Stimulated activated CD8-positive, alpha-beta memory T cell treated with anti-CD3 and anti-CD28 coated beads, Interleukin-12 subunit alpha, Interleukin-12 subunit beta, amount 100 ng/mL, for 24 hours (primary cell): ENCODE data around the gene PRKCH.
A peak's percentile ranks its signal among the peaks of the same experiment; 100 is the strongest.

ENCODE experiments used
- DNase-seq: peaks from one replicate; pipeline ENCODE4 v3.0.0-alpha.2; 2020; ENCODE audit errors: extremely low read depth

Gene PRKCH

GRCh38 chr14:61321385-61322010, at the start of gene PRKCH:
Gene PRKCH, plus strand, starts transcription at chr14:61321579. Its CDS starts 523 bp downstream, at chr14:61322102.
- DNase-seq, result peak; percentile 63

DNA sequence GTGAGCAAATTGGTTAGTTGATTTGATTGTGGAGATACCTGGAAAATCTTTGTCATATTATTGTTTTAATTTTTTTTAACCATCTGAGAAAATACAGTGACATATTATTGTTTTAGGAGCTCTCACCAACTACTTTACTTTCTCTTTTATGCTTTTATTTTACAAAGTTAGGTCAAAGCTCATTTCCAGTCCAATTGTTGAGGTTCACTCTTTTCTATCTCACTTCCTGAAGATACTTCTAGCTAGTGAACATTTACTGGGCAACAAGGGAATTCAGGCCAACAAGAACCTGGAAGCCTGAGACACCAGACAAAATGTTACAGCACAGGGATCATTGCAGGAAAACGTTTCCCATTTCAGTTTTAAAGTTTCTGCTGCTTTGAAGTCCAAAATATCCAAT, 44.1 kb upstream of the PRKCH start:
- no peak for DNase-seq

DNA sequence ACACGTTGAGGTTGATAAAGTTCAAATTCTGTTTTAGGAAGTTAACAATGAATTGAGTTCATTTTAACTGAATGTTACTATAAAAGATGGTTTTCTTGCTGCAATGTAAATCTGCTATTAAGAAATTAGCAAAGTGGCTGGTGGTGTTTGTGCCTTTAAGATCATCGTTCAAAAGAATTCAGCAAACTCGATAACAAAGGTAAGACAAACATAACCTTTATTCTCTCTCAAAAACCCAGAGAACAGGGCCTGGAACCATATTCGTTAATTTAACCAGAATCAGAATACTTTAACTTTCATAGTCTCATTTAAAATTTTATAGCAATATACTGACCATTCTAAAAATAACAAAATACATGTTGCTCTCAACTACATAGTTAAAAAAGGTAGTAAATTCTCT, 43.6 kb upstream of the PRKCH start:
- no peak for DNase-seq

DNA sequence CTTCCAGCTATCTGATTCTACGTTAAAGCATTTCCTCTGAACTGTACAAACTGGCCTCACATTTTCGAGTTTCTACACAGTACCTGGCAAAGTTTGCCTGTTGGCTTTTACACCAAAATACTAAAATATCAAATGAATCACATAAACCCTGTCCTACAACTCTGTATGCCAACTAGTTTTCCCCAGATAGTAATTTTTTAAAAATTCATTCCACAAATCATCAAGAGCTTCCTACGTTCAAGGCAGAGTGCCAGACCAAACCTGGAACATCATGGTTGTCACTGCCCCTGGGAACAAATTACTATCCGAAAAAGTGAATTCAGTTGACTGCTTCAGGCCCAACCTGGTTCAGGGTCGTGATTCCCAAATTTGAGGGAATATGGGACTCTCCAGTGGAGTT, 42.3 kb upstream of the PRKCH start:
- no peak for DNase-seq

DNA sequence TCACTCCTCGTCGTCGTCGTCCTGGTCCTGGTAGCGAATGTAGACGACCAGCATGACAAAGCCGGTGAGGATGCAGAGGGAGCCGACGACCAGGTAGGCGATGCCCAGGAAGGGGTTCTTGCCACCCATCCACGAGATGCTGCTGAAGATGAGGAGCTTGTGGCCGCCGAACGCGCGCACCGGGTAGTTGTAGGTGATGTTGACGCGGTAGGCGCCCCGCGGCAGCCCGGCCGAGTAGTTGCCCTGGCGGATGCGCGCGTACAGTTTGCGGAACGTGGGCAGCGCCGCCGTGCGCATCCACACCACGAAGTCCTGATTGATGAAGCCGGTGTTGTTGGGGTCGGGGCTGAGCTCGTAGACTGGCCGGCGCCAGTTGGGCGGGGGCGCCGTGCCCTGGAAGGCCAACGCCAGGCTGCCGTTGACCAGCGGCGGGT, 41.3 kb upstream of the PRKCH start:
- DNase-seq, result peak; percentile 10

GRCh38 chr14:61280526-61281185, 40.7 kb upstream of the PRKCH start:
- peak; percentile 47 for DNase-seq

DNA sequence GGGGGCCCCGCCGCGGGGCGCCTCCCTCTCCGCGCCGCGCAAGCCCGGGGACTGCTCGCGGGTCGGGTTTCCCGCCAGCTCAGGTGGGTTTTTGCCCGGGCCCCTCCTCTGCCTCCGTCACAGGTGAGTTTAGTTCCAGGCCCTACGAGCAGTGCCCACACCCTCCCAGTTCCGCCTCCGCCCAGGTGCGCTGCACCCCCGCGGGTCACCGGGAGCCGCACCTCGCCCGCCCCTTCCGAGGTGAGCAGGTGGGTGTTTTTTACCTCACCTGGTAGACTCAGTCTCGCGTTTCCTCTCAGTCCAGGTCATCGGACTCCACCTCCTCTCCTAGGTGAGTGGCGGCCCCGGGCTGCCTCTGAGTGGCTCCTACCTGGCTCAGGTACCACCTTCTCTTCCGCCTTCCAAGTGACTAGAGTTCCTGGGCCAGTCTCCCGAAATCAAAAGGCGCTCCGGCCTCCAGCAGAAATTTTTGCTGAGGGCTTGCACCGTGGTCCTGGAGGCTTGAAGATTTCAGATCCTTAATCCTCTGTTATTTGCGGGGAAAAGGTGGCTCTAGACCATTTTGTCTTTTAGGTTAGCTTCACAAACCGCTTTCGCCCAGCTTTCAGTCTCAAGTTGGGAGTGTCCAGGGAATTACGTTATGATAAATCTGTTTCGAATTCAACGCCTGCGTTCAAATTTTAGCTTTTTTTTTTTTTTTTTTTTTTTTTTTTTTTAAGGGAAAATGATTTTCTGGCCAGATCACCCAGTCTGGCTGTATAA, 40.0 kb upstream of the PRKCH start, which contains the start of gene TMEM30B:
TMEM30B (minus strand) TSS at position 153 of the 762 bp plus-strand sequence. CDS start 191 bp downstream, outside the sequence.
- DNase-seq, result no peak

DNA sequence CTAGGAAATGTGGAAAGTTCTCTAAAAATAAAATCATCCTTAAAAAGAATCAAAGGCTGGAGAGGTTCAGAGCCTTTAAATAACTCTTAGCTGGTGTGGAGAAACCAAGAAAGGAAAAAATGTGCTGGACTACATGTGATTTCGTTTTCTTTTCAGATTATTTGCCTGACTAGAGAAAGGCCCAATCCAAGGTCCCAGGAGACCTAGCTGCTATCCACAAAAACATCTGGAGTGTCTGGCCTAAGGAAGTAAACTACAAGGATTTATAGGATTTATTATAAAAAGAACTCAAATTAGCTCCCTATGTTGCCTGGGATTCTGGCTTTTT, 39.5 kb upstream of the PRKCH start:
- DNase-seq, result no peak

DNA sequence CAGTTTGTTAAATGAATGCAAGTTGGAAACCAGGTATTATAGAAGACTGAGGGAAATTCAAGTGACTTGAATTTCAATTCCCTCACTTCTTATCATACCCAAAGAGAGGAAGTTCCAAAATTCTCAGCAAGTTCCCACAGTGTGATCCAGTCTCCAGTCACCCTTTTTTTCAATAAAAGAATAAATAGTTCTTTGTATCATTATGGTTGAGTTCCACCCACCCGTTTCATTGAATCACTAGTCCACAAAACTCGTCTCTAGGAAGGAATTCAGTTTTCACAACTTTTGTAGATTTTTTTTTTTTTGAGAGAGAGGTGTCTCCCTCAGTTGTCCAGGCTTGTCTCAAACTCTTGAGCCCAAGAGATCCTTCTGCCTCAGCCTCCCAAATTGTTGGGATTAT, 38.6 kb upstream of the PRKCH start:
- DNase-seq, result no peak

- no peak for DNase-seq
These were observed 37.4 kb upstream of the PRKCH start for GRCh38 chr14:61284001-61284400.

DNA sequence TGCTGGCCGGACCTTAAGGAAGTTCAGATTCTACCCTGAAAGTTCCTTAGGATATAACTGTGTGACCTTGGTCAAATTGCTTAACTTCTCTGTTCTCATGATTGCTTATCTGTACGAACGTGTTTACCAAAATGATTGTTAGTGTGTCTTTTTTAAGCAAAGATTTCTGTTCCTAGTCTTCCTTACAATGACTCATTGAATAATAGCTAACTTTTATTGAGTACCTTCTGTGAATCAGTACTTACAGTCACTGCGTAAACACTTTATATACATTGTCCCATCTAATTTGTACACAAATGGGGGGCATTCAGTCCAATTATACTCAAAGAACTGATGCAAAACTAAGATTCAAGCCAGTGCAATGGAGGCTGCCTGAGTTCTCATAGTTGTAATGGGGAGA, 36.0 kb upstream of the PRKCH start:
- DNase-seq, result no peak

DNA sequence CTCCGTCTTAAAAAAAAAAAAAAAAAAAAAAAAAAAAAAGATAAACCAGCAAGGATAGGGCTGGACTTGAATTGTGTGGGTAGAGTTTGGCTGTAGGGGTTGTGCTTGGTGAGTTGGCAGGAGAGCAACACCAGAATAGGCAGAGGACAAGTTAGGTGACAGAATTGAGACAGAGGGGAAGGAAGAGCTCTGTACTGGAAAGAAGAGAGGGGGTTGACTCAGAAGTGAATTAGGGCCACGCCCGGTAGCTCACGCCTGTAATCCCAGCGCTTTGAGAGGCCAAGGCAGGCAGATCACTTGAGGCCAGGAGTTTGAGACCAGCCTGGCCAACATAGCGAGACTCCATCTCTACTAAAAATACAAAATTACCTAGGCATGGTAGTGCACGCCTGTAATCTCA, 34.2 kb upstream of the PRKCH start:
- DNase-seq, result no peak

DNA sequence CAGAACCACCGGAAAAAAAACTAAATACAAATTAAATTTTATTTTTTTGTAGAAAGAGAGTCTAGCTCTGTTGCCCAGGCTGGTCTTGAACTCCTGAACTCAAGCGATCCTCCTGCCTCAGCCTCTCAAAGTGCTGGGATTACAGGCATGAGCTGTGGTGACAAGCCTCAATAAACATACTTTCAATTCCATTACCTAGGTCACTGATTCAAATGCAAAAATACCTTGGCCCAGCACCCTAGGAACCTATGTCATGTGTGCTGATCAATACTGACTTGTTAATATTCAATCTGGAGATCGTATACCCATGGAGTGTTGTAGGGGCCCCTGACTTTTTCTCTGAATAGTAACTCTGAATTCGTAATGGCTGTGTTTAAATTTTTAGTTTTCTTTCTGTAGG, 33.2 kb upstream of the PRKCH start:
- DNase-seq, result no peak

GRCh38 chr14:61288720-61289119, 32.7 kb upstream of the PRKCH start:
- no peak for DNase-seq

DNA sequence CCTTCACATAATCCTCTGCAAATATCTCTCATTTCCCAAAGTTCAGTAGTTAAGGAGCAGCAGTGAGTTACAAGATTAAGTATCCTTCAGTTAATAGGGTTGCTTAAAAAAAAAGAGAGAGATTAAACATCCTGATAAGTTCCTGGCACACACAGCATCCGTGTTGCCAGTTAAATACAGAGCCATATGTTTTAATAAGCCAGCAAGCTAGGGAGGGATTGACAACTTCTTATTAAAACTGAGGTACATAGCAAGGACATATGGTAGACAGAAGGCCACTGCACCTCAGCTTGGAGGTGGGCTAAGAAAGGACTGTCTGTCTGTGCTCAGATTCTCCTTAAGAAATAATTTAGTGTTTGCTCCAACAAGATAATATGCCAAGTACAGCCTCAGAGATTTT, 30.7 kb upstream of the PRKCH start:
- DNase-seq, result no peak

DNA sequence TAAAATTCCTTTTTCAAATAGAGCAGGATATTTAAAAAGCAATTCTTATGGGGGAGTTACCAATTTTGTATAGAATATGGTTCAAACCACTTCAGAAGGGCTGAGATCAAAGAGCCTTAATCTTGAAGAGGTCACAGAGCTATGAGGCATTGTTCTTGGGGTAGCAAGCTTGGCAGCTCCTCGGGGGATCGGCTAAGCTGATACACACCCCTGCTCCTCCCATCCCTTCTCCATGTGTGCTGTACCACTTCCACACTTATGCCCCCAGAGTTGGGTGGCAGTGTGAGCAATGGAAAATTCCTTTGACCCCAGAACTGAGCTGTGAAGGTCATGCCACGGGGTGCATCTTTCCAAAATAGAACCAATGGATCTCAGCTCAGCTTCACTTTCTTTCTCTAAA, 25.2 kb upstream of the PRKCH start:
- DNase-seq, result no peak

DNA sequence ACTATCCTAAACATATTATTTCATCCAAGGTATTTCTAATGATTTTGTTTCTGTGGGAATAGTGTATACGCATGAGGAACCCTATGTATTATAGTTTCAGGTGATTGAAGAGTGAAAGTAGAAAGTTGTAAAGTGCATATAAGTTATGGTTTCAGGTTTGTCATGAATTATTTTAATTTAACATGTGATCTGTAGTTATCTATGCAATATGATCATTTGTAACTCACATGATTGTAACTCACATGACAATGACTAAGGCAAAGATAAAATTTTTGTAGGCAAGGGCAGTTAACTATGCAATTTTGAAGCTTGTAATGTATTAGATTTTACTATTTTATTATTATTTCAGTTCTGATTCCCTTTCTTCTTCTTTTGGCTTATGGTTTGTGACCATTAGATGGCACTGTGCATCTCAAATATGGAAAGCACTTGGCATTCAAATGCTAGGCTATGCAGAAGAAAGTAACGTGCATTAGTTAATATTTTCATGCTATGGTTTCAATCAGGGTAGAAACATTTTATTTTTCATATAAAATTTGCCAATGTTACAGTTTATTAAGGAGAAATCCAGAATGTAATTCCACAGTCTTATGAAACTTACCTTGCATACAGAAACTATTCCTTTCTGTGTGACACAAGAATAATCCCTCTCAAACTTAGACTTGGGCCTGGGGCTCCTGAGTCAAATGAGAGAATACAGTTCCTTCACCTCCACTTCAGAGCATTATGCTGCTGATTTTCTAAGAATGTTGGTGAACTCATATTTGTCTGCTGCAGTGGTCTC, 24.5 kb upstream of the PRKCH start:
- no peak for DNase-seq

DNA sequence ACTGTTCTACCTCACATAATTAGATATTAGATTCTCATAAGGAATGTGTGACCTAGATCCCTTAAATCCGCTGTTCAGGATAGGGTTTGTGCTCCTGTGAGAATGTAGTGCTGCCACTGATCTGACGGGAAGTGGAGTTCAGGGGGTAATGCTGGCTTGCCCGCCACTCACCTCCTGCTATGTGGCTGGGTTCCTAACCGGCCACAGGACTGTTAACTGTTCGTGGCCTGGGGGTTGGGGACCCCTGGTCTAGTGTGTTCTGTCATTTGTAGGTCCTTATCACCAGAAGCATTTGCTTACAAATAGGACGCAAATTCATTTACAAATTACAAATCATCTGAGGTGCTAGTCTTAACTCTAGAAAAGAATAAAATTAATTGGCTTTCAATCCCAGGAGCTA, 23.8 kb upstream of the PRKCH start:
- DNase-seq, result no peak

- DNase-seq, result no peak
These were observed 22.6 kb upstream of the PRKCH start for GRCh38 chr14:61298824-61299223.

GRCh38 chr14:61300209-61300608, 21.2 kb upstream of the PRKCH start:
- DNase-seq, result no peak

DNA sequence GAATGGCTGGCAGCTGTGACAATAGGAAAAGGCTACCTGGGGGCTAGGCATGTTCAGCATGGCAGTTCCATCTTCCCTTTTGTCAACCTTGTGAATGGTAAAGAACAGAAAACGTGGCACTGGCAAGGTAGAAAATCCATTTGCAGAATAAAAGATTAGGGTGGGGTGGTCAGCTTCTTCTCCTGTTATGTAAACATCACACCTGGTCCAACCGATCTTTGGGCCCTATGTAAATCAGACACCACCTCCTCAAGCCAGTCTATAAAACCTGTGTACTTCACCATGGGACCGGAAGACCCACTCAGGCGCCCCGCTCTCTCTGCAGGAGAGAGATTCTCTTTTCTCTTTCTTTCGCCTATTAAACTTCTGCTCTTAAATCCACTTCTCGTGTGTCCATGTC, 20.6 kb upstream of the PRKCH start:
- DNase-seq, result no peak

GRCh38 chr14:61304688-61305087, 16.7 kb upstream of the PRKCH start:
- no peak for DNase-seq
